ENCODE results near the gene VAV1. TPM values are rescaled to one million over a fixed set of nuclear protein-coding genes. Genes with fewer than 3 reads are reported as not detected.
"Not testable (repeated sequence)": the region's sequence is repeated elsewhere in the genome, so short reads cannot be mapped to it uniquely, and the experiment has no call there.

VAV1 gene
- total RNA-seq, 1 donor from 2014 or later: not detected

- H3K36me3 Mint-ChIP-seq: no peaks in the 10 kb centered on the region
- peaks cover 10% of the 10 kb centered on the region for H3K4me1 Mint-ChIP-seq
- no peak overlapping the region for H3K4me3 Mint-ChIP-seq
- TF ChIP-seq, protein P1, sequence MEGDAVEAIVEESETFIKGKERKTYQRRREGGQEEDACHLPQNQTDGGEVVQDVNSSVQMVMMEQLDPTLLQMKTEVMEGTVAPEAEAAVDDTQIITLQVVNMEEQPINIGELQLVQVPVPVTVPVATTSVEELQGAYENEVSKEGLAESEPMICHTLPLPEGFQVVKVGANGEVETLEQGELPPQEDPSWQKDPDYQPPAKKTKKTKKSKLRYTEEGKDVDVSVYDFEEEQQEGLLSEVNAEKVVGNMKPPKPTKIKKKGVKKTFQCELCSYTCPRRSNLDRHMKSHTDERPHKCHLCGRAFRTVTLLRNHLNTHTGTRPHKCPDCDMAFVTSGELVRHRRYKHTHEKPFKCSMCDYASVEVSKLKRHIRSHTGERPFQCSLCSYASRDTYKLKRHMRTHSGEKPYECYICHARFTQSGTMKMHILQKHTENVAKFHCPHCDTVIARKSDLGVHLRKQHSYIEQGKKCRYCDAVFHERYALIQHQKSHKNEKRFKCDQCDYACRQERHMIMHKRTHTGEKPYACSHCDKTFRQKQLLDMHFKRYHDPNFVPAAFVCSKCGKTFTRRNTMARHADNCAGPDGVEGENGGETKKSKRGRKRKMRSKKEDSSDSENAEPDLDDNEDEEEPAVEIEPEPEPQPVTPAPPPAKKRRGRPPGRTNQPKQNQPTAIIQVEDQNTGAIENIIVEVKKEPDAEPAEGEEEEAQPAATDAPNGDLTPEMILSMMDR (IDR thresholded peaks at IDR 0.05; ENCODE audit: unreplicated experiment): no peak
- H3K27me3 Mint-ChIP-seq (ENCODE audit: low read depth): peaks cover 7% of the 10 kb centered on the region
- DNase-seq (ENCODE audit: low spot score in 2 of 2, unreplicated experiment in 2 of 2): no peak
- H3K9me3 Mint-ChIP-seq: no peaks in the 10 kb centered on the region
- H3K27ac Mint-ChIP-seq: no peak overlapping the region
Measured at GRCh38 chr19:6761053-6761676, 11.3 kb upstream of the VAV1 start.

DNA sequence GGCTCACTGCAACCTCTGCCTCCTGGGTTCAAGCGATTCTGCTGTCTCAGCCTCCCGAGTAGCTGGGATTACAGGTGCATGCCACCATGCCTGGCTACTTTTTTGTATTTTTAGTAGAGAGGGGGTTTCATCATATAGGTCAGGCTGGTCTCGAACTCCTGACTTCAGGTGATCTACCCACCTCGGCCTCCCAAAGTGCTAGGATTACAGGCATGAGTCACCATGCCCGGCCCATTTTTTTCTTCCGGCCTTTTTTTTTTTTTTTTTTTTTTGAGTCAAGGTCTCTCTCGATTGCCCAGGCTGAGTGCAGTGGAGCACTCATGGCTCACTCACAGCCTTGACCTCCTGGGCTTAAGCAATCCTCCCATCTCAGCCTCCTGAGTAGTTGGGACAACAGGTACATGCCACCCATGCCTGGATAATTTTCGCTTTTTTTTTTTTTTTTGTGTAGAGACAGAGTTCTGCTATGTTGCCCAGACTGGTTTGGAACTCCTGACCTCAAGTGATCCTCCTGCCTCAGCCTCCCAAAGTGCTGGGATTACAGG, 10.2 kb upstream of the VAV1 start:
- H3K4me3 Mint-ChIP-seq; H3K9me3 Mint-ChIP-seq; DNase-seq (ENCODE audit: low spot score in 2 of 2, unreplicated experiment in 2 of 2); H3K27ac Mint-ChIP-seq; H3K36me3 Mint-ChIP-seq: not testable (repeated sequence)
- Mint-ChIP-seq H3K4me1 (peaks cover 18% of the 10 kb centered on the region), H3K27me3 (ENCODE audit: low read depth) (peaks cover 17% of the 10 kb centered on the region)

GRCh38 chr19:6765738-6766356, 6.7 kb upstream of the VAV1 start:
- H3K9me3 Mint-ChIP-seq: no peaks in the 10 kb centered on the region
- peaks cover 26% of the 10 kb centered on the region for H3K27me3 Mint-ChIP-seq (ENCODE audit: low read depth)
- H3K4me3 Mint-ChIP-seq: peak overlapping the region; percentile 68
- no peaks in the 10 kb centered on the region for H3K36me3 Mint-ChIP-seq
- peak in 1 of 2 experiments; percentile 70 for DNase-seq (ENCODE audit: low spot score in 2 of 2, unreplicated experiment in 2 of 2)
- H3K27ac Mint-ChIP-seq: peak overlapping the region; percentile 94
- TF ChIP-seq, protein P1 (IDR thresholded peaks at IDR 0.05; ENCODE audit: unreplicated experiment): no peak
- H3K4me1 Mint-ChIP-seq: peaks cover 21% of the 10 kb centered on the region

DNA sequence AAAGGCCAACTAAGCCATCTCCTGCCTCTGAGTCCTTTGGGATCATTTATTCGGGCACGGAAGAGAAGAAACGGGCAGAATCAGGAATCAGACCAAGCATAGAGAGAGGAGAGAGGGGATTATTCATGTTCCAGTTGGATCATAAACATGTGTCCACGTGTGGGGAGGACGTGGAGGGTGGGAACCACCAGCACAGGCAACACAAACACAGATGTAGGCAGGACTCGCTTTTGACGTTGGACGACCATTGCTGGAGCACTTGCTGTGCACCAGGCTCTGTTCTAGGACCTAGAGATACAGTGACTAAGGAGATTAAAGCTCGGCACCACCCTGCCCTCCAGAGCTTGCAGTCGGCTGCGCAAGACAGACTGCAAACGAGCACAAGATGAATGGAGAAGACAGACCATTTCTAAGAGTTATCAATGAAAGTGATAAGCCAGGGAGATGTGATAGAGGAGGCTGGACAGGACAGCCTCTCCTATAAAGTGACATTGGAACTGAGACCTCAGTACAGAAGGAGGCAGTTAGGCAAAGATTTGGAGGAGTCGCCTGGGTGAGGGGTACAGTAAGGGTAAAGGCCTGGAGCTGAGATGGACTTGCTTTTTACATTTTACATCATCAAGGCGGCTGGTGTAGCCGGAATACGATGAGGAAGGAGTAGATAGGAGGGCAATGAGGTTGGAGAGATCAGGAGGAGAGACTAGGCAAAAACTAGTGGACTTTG, 6.0 kb upstream of the VAV1 start:
- H3K36me3 Mint-ChIP-seq: no peaks in the 10 kb centered on the region
- TF ChIP-seq, protein P1 (IDR thresholded peaks at IDR 0.05; ENCODE audit: unreplicated experiment): no peak
- no peak for DNase-seq (ENCODE audit: low spot score in 2 of 2, unreplicated experiment in 2 of 2)
- H3K27ac Mint-ChIP-seq: peak overlapping the region; percentile 94
- peak overlapping the region; percentile 68 for H3K4me3 Mint-ChIP-seq
- H3K9me3 Mint-ChIP-seq: no peaks in the 10 kb centered on the region
- peaks cover 26% of the 10 kb centered on the region for H3K27me3 Mint-ChIP-seq (ENCODE audit: low read depth)
- H3K4me1 Mint-ChIP-seq: peaks cover 21% of the 10 kb centered on the region

DNA sequence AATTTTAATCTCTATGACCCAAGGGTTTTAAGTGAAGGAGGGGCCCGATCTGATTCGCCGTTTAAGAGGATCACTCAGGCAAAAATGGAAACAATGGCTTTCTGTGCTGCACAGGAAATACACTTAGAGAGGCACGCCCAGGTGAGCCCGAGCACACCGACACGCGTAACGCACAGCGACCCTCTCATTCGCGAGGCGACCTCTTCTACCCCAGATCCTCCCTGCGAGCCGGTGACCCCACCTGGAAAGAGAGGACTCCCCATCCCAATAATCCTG, 5.5 kb upstream of the VAV1 start:
- peak overlapping the region; percentile 68 for H3K4me3 Mint-ChIP-seq
- peak overlapping the region; percentile 94 for H3K27ac Mint-ChIP-seq
- no peaks in the 10 kb centered on the region for H3K36me3 Mint-ChIP-seq
- H3K9me3 Mint-ChIP-seq: no peaks in the 10 kb centered on the region
- TF ChIP-seq, protein P1 (IDR thresholded peaks at IDR 0.05; ENCODE audit: unreplicated experiment): no peak
- H3K4me1 Mint-ChIP-seq: peaks cover 21% of the 10 kb centered on the region
- H3K27me3 Mint-ChIP-seq (ENCODE audit: low read depth): peaks cover 26% of the 10 kb centered on the region
- DNase-seq (ENCODE audit: low spot score in 2 of 2, unreplicated experiment in 2 of 2): no peak
